GM12891 (cell line): ENCODE data around the gene CBFB.

Source experiments
- POLR2A ChIP-seq: IDR thresholded peaks from 2 replicates; pipeline ENCODE4 v1.6.1; 2011; ENCODE audit warnings: low read depth, low read length, control low read depth
- POLR2AphosphoS5 ChIP-seq: IDR thresholded peaks from 2 replicates; pipeline ENCODE4 v1.6.1; 2011; ENCODE audit warnings: low read depth, low read length, control low read depth
- TAF1 ChIP-seq: IDR thresholded peaks from 2 replicates; pipeline ENCODE4 v1.6.1; 2011; ENCODE audit warnings: low read depth, low read length, control low read depth

DNA sequence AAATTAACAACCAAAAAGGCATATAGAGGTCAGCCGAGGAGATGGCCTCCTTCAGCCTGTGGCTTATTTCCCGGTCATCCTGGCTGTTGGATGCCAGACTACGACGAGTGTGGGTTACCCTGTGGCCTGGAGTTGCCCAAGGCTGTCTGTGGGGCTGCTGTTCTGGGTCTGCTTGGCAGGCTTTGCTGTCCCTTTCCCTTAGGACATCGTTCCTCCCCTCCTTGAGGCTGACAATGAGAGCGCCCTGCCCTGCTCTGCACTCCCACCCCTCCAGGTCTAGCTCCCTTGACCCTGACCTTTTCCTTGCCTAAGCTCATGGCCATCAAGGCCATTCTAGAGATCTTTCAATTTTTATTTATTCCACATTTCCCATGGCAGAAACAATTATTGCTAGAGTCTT lies 1.9 kb upstream of the CBFB start:
- TF ChIP-seq POLR2AphosphoS5 (no peak), POLR2A (no peak), TAF1 (no peak)
